SJSA1 (cell line): ENCODE results near the gene RERE. TPM values are rescaled to one million over a fixed set of nuclear protein-coding genes. Genes with fewer than 3 reads are reported as not detected.

Experiments
- DNase-seq, 2 experiments: peaks; one replicate each; pipeline ENCODE4 v3.0.0-alpha.2; 2015 to 2020; ENCODE audit warnings: low spot score in 2 of 2, low read depth in 1 of 2
- H3K27ac ChIP-seq: fragments of 250-450 bp; sonication (Bioruptor Pico); 2 replicates; pipeline ENCODE4 v1.5.1; 2020; ENCODE audit warnings: mild to moderate bottlenecking, moderate library complexity
- H3K27me3 ChIP-seq: fragments of 250-450 bp; sonication (Bioruptor Pico); replicated peaks from 2 replicates; pipeline ENCODE4 v1.5.1; 2020; ENCODE audit warnings: mild to moderate bottlenecking, moderate library complexity
- H3K36me3 ChIP-seq: fragments of 250-450 bp; sonication (Bioruptor Pico); 2 replicates; pipeline ENCODE4 v1.5.1; 2020; ENCODE audit warnings: mild to moderate bottlenecking
- H3K4me1 ChIP-seq: fragments of 250-450 bp; sonication (Bioruptor Pico); replicated peaks from 2 replicates; pipeline ENCODE4 v1.6.1; 2021; ENCODE audit warnings: mild to moderate bottlenecking
- H3K4me3 ChIP-seq: fragments of 250-450 bp; sonication (Bioruptor Pico); 2 replicates; pipeline ENCODE4 v1.5.1; 2020; ENCODE audit warnings: mild to moderate bottlenecking
- H3K9me3 ChIP-seq: fragments of 250-450 bp; sonication (Bioruptor Pico); replicated peaks from 2 replicates; pipeline ENCODE4 v1.5.1; 2020; ENCODE audit warnings: mild to moderate bottlenecking
- total RNA-seq: library from RNA; depleted of rRNA; stranded (reverse); fragments of >200 nt; shearing (Covaris generic); gene quantifications from 2 replicates; pipeline ENCODE4 v1.2.3, GENCODE V29; 2014

RERE gene
- total RNA-seq, 1 experiment from 2014 or later, result 15.7 TPM

GRCh38 chr1:8674912-8675311 lies 142.5 kb downstream of the RERE start:
- DNase-seq, result no peak
- no peaks in the 10 kb centered on the region for H3K27me3 ChIP-seq
- no peak overlapping the region for H3K4me3 ChIP-seq
- peaks cover 48% of the 10 kb centered on the region for H3K4me1 ChIP-seq
- H3K9me3 ChIP-seq, result no peaks in the 10 kb centered on the region
- no peak overlapping the region for H3K27ac ChIP-seq
- no peaks in the 10 kb centered on the region for H3K36me3 ChIP-seq

DNA sequence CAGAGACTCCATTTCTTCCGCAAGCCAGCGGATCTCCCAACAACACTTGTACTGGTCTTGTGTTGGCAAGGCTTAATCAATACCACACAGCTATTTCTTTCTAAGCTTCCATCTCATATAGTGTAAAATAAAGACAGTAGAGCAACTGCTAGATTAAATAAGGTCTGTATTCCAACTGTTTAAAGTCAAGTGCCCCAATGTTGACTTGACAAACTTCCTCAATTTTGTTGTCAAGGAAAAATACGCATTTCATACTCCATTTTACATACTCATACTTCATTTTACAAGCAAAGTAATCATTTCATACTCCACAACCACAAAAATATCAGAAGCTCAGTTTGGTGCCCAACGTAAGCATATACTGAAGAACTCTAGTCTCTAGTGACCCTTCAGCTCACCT lies 143.0 kb downstream of the RERE start:
- Histone ChIP-seq H3K27ac (no peak overlapping the region), H3K36me3 (no peaks in the 10 kb centered on the region), H3K27me3 (no peaks in the 10 kb centered on the region), H3K4me1 (peaks cover 48% of the 10 kb centered on the region), H3K4me3 (no peak overlapping the region), H3K9me3 (no peaks in the 10 kb centered on the region)
- DNase-seq, result no peak

DNA sequence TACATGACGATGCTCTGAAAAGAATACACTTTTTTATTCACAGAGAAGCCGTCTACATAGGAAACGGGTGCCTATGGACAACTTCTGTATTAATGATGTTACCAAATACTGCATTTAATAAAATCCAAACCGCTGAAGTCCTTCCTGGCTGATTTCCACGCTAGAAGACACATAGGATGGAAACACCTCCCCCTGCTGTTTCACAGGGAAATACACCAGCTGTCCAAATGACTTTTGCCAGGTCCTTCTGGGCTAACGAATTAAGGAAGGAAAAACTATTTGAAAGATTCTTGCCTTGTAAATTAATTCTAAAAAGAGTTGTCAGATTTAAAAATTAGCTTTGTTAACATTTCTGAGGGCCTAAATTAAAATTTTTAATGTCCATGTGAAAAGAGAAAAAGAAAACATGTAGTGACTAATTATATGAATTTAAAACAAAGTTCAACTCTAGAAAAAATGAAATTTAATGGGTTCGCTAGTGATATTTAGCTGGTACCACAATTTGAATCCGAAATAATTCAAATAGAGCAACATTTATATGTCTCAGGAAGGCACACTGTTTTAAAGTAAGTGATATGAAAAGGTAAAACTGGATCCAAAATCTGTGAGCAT lies 146.0 kb downstream of the RERE start:
- H3K36me3 ChIP-seq, result no peaks in the 10 kb centered on the region
- no peaks in the 10 kb centered on the region for H3K9me3 ChIP-seq
- DNase-seq, result peak in 1 of 2 experiments; percentile 62
- H3K4me1 ChIP-seq, result peaks cover 59% of the 10 kb centered on the region
- H3K4me3 ChIP-seq, result no peak overlapping the region
- H3K27me3 ChIP-seq, result no peaks in the 10 kb centered on the region
- peak overlapping the region; percentile 35 for H3K27ac ChIP-seq

DNA sequence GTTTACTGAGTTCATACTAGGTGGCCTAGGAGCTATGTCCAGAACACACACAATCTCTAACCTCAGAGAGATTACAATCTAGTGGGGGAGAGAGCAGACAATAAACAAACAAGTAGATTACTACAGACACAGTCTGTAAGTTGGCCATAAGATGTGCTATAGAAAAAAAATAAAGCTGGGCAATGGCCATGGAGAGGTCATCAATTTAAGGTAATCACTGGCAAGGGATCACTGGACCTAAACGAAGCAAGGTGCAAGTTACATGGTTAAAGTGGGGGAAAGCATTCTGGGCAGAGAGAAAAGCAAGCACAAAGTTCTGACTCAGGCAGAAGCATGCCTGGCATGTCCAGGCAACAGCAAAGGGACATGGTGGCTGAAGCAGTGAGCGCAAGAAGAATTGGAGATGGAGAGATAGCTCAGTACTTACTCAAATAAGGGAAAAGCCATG lies 147.0 kb downstream of the RERE start:
- peak; percentile 68 to 93 for DNase-seq
- Histone ChIP-seq H3K4me3 (no peak overlapping the region), H3K36me3 (no peaks in the 10 kb centered on the region), H3K27ac (peak overlapping the region; percentile 35), H3K4me1 (peaks cover 64% of the 10 kb centered on the region), H3K27me3 (no peaks in the 10 kb centered on the region), H3K9me3 (no peaks in the 10 kb centered on the region)

DNA sequence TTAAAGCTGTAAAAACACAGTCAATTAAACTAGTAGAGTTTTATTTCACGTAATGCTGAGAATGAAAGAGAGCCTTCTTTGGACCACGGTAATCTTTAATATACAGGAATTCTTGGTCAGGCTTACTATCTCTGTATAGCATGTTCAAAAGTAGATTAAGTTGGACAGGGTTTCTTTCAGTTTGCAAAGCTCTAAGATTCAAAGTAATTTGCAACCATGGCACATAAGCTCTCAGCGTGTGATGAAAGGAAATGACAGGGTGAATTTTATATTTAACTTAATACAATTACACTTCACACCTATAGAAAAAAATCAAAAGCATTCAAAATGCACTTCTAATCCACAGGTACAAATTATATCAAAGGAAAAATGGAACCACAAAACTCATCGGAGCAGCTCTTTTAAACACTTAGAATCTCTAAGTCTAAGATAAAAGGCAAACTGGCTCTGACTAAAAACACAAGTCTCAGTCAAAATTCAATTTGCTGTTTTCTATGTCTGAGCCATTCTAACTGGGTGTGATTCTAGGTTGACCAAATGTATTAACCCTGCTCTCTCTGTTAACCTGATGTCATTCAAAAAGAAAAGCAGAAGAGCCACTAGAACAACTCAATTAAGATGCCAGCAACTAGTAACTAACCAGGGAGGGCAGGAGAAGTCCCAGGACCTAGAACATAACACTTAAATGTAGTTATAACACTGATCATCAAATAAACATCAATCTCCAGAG lies 147.7 kb downstream of the RERE start:
- Histone ChIP-seq H3K4me3 (no peak overlapping the region), H3K27me3 (no peaks in the 10 kb centered on the region), H3K27ac (peak overlapping the region; percentile 35), H3K4me1 (peaks cover 63% of the 10 kb centered on the region), H3K9me3 (no peaks in the 10 kb centered on the region), H3K36me3 (no peaks in the 10 kb centered on the region)
- no peak for DNase-seq

DNA sequence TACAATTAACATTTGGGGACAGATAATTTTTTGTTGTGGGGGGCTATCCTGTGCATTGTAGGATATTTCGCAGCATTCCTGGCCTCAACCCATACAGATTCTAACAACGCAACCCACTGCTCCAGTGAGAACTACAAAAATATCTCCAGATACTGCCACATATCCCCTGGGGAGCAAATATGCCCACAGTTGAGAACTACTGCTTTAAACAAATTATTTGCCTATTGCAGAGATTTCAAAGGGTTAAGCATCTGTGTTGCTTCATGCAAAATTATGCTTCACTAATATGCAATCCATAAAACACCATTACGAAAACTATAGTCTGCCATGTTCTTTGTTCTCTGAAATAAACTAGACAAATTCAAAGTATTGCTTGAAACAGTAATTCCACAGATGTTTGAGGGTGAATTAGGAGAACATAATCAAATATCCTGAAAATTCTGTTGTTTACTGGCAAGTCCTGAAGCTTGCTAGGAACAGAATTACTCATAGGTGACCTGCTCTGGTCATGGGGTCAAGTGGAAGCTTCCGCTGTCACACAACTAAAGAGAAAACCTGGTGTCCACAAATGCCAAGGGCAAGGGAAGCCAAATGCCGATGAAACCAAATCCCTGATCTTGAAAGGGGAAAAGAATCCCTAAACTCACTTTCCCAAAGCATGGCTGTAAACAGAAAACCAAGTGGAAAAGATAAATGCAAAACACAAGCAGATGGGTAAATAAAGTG lies 149.4 kb downstream of the RERE start:
- Histone ChIP-seq H3K9me3 (no peaks in the 10 kb centered on the region), H3K27me3 (no peaks in the 10 kb centered on the region), H3K36me3 (no peaks in the 10 kb centered on the region), H3K4me1 (peaks cover 73% of the 10 kb centered on the region), H3K4me3 (no peak overlapping the region), H3K27ac (peak overlapping the region; percentile 24)
- DNase-seq, result peak; percentile 68 to 69

DNA sequence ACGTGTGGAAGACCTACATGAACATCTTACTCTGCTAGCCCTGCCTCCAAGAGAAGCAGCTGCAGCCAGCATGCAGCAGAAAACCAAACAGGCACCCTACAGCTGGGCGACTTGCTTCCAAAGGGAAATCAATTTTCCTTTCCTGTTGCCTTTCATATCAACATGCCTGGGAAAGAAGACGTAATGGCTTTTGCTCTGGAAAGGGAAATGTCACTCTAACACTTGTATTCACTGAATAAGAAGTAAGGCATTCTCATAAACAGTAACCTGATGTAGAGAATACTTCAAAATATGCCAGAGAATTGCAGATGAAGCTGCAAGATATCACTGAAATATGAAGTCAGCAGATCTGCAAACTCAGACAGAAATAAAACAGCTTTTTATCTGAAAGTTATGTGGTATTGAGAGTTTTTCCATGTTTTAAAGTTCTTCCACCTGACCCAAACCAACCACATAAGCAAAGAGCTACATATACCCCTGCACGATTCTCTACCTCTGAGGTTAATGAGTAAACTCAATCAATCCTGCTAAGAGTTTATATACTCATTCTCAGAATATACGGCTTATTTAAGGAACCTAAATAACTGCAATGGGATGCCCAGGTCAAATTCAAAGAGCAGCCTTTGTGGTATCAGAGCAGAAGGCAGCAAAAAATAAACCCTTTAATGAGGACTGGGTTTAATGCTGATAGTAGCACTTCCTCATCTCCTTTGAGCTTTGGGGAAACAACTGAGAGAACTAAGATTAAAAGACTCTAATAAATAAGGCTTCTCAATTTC lies 150.9 kb downstream of the RERE start:
- no peaks in the 10 kb centered on the region for H3K36me3 ChIP-seq
- H3K4me1 ChIP-seq, result peaks cover 83% of the 10 kb centered on the region

DNA sequence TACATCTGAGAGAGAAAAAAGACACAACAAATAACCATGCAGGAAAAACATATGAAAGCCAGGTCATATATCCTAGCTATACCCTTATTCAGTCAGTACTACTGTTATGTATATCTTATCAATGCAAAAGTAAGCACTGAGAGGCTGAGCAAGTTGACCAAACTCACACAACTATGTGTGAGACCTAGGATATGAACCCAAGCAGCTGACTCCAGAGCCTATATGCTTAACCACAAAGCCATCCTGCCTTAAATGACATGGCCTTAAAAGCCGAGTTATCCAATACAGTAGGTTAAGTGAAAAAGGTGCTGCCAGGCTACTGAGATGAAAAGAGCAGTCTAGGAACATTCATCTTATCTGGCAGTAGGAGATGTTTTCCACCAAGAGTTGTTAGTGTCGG lies 151.6 kb downstream of the RERE start:
- Histone ChIP-seq H3K27me3 (no peaks in the 10 kb centered on the region), H3K27ac (no peak overlapping the region), H3K4me1 (peaks cover 83% of the 10 kb centered on the region), H3K9me3 (no peaks in the 10 kb centered on the region), H3K36me3 (no peaks in the 10 kb centered on the region), H3K4me3 (no peak overlapping the region)
- no peak for DNase-seq

More for the DNA sequence above, 150.9 kb downstream of the RERE start:
- Histone ChIP-seq H3K27ac (no peak overlapping the region), H3K9me3 (no peaks in the 10 kb centered on the region), H3K27me3 (no peaks in the 10 kb centered on the region), H3K4me3 (no peak overlapping the region)
- no peak for DNase-seq

DNA sequence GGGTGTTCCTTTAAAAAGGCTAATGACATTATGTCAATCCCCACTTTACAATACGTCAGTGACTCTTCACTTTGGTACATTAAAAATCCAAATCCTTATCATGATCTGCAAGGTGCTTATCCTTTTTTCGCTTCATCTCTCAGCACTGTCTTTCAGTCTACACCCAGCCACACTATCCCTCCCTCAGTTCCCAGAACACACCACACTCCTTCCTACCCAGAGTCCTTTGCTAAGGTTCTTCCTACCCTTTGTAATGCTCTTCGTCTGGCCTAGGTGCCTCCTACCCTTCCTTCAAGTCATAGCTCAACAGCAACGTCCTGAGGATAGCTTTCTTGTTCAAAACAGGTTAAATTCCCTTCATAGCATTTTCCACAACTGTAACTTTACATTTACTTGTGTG lies 152.6 kb downstream of the RERE start:
- Histone ChIP-seq H3K27ac (no peak overlapping the region), H3K4me3 (no peak overlapping the region), H3K36me3 (no peaks in the 10 kb centered on the region), H3K9me3 (no peaks in the 10 kb centered on the region), H3K4me1 (peaks cover 83% of the 10 kb centered on the region), H3K27me3 (no peaks in the 10 kb centered on the region)
- DNase-seq, result no peak

GRCh38 chr1:8663915-8664329 lies 153.5 kb downstream of the RERE start:
- peaks cover 79% of the 10 kb centered on the region for H3K4me1 ChIP-seq
- H3K27me3 ChIP-seq, result no peaks in the 10 kb centered on the region
- no peaks in the 10 kb centered on the region for H3K9me3 ChIP-seq
- H3K27ac ChIP-seq, result no peak overlapping the region
- H3K36me3 ChIP-seq, result no peaks in the 10 kb centered on the region
- peak; percentile 46 for DNase-seq
- H3K4me3 ChIP-seq, result no peak overlapping the region

DNA sequence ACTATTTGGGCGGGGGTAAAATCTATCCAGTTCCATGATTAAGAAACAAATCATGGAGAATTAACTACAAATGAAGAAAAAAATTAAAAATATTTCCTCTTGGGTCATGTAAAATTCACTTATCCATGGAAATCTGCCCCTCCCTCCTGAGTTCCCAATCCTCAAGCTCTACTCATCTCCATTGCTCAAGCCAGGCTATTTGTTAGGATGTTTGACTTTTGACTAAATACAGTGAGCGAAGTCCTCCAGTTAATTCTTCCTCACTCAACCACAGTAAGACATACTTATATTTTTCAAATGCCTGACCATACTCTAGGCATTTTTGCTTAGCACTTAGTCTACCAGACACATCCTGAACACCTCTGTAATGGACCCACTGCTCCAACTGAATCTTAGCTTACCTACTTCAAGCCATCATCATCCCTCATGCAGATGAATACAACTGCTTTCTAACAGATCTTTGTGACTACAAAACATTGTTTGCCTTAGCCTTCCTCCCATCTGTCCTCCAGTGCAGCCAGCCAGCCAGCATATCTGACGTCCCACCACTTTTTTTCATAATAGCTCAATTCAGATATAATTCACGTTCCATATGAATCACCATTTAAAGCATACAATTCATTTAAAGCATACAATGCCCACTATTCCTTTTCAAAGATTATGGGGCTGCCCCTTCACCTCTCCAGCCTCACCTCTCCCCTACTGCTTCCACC lies 154.2 kb downstream of the RERE start:
- H3K27me3 ChIP-seq, result no peaks in the 10 kb centered on the region
- no peak overlapping the region for H3K4me3 ChIP-seq
- H3K9me3 ChIP-seq, result no peaks in the 10 kb centered on the region
- peaks cover 72% of the 10 kb centered on the region for H3K4me1 ChIP-seq
- DNase-seq, result no peak
- H3K27ac ChIP-seq, result no peak overlapping the region
- no peaks in the 10 kb centered on the region for H3K36me3 ChIP-seq

- H3K36me3 ChIP-seq, result no peaks in the 10 kb centered on the region
- no peak overlapping the region for H3K4me3 ChIP-seq
- DNase-seq, result no peak
- peak overlapping the region; percentile 55 for H3K27ac ChIP-seq
- H3K4me1 ChIP-seq, result peaks cover 65% of the 10 kb centered on the region
- no peaks in the 10 kb centered on the region for H3K9me3 ChIP-seq
- H3K27me3 ChIP-seq, result no peaks in the 10 kb centered on the region
Observed at GRCh38 chr1:8662380-8663072, 154.9 kb downstream of the RERE start.
